Placental epithelial cell (primary cell): Measurements from ENCODE around the gene NEUROD1. TPM values are rescaled to one million over a fixed set of nuclear protein-coding genes. Genes with fewer than 3 reads are reported as not detected.

Experiments used
- total RNA-seq: library from RNA; depleted of rRNA; stranded (reverse); fragments of >200 nt; gene quantifications from 2 replicates; pipeline ENCODE4 v1.2.3, GENCODE V29; 2012

The NEUROD1 gene
- not detected in 2 replicates for total RNA-seq

GRCh38 chr2:181680055-181680936, at the start of gene NEUROD1:
NEUROD1 (minus strand) TSS chr2:181680517; CDS start chr2:181678860, 1,657 bp downstream.

GRCh38 chr2:181656450-181657291, 23.6 kb downstream of the NEUROD1 start, which contains the start of gene CERKL:
CERKL (minus strand) TSS chr2:181657105; CDS start chr2:181657006, 99 bp downstream.

Other genes with a start within 250 kb of the NEUROD1 start
- gene ITGA4, start 223.1 kb downstream of the NEUROD1 start, total RNA-seq = 0.79 TPM in 1 of 2 replicates, not detected in the other
- 0.33 TPM in 1 of 2 replicates, not detected in the other for gene CERKL, start 23.4 kb downstream of the NEUROD1 start, total RNA-seq
- gene ITPRID2, start 211.2 kb upstream of the NEUROD1 start, total RNA-seq = 135 and 316 TPM in 2 replicates